Measurements from ENCODE around the gene RUVBL2.

Gene RUVBL2

GRCh38 chr19:48989701-48990291, 3.9 kb upstream of the RUVBL2 start:
- no peak for DNase-seq

- no peak for DNase-seq
Observed at GRCh38 chr19:48990400-48990799, 3.3 kb upstream of the RUVBL2 start.

- no peak for DNase-seq
Observed at GRCh38 chr19:48991011-48991609, 2.6 kb upstream of the RUVBL2 start.

- no peak for DNase-seq
Observed at GRCh38 chr19:48991873-48992580, 1.7 kb upstream of the RUVBL2 start.

- no peak for DNase-seq
Observed at GRCh38 chr19:48992581-48993174, 1.0 kb upstream of the RUVBL2 start.

- DNase-seq, result no peak
Observed at GRCh38 chr19:48994035-48994386, 324 bp downstream of the RUVBL2 start.

- DNase-seq, result peak; percentile 46
Observed at GRCh38 chr19:48997972-48998371, 4.3 kb downstream of the RUVBL2 start.

GRCh38 chr19:48999481-49000325, 6.0 kb downstream of the RUVBL2 start:
- peak; percentile 69 for DNase-seq

- no peak for DNase-seq
Observed at GRCh38 chr19:49004133-49004532, 10.4 kb downstream of the RUVBL2 start.

GRCh38 chr19:49004964-49005614, 11.4 kb downstream of the RUVBL2 start:
- DNase-seq, result no peak

- DNase-seq, result no peak
Observed at GRCh38 chr19:49006905-49007304, 13.2 kb downstream of the RUVBL2 start.

GRCh38 chr19:49009828-49010227, 16.1 kb downstream of the RUVBL2 start:
- DNase-seq, result no peak

GRCh38 chr19:49010453-49010852, 16.8 kb downstream of the RUVBL2 start:
- DNase-seq, result no peak

- DNase-seq, result no peak
Observed at GRCh38 chr19:49011194-49011593, 17.5 kb downstream of the RUVBL2 start.

- no peak for DNase-seq
Observed at GRCh38 chr19:49014123-49014869, 20.6 kb downstream of the RUVBL2 start.

GRCh38 chr19:49014870-49015255, 21.2 kb downstream of the RUVBL2 start:
- no peak for DNase-seq

- DNase-seq, result no peak
Observed at GRCh38 chr19:49016067-49016839, 22.6 kb downstream of the RUVBL2 start.

- no peak for DNase-seq
Observed at GRCh38 chr19:49017041-49017665, 23.5 kb downstream of the RUVBL2 start, which contains the start of gene LHB. TSS of gene LHB (minus strand) at chr19:49017091. CDS start at chr19:49017081, 10 bp downstream.

- peak; percentile 66 for DNase-seq
Observed at GRCh38 chr19:49017666-49018351, 24.1 kb downstream of the RUVBL2 start.
